Psoas muscle (tissue), 8 donors: Measurements from ENCODE around the gene QPRT. TPM values are rescaled to one million over a fixed set of nuclear protein-coding genes. Genes with fewer than 3 reads are reported as not detected.
"Not testable (repeated sequence)": the region's sequence is repeated elsewhere in the genome, so short reads cannot be mapped to it uniquely, and the experiment has no call there.

Experiments used
- ATAC-seq, 4 donors: fragments of 200-7000 bp; cut with Tn5 transposase; one replicate each; pipeline ENCODE4 v1.9.1; 2020; ENCODE audit warnings: moderate library complexity in 3 of 4, mild to moderate bottlenecking in 2 of 4
- DNase-seq, 2 donors: peaks; one replicate each; pipeline ENCODE4 v3.0.0-alpha.2; 2020
- H3K27ac ChIP-seq: fragments of 200-600 bp; one replicate; pipeline ENCODE4 v1.8.0; 2022
- H3K27me3 ChIP-seq, 3 donors: fragments of 200-600 bp in 1 of 3; one replicate each; pipeline versions ENCODE4 v1.6.1 to v1.8.0; 2013 to 2022; ENCODE audit warnings: low read length in 2 of 3, mild to moderate bottlenecking in 2 of 3, moderate library complexity in 1 of 3; ENCODE audit not compliant: insufficient read depth in 3 of 3
- H3K36me3 ChIP-seq, 2 donors: fragments of 200-600 bp in 1 of 2; one replicate each; pipeline versions ENCODE4 v1.6.1 to v1.8.0; 2013 to 2022; ENCODE audit warnings: low read depth in 1 of 2, mild to moderate bottlenecking in 1 of 2, moderate library complexity in 1 of 2; ENCODE audit not compliant: insufficient read depth in 1 of 2
- H3K4me1 ChIP-seq: fragments of 200-600 bp; one replicate; pipeline ENCODE4 v1.8.0; 2022
- H3K4me3 ChIP-seq: fragments of 200-600 bp; one replicate; pipeline ENCODE4 v1.8.0; 2022; ENCODE audit warnings: mild to moderate bottlenecking
- H3K9me3 ChIP-seq: fragments of 200-600 bp; one replicate; pipeline ENCODE4 v1.8.0; 2022
- CTCF ChIP-seq: fragments of 200-600 bp; IDR thresholded peaks from one replicate; pipeline ENCODE4 v1.8.0; 2022; ENCODE audit warnings: antibody characterized with exemption
- WGBS, 3 donors: extraction: QIAGEN DNeasy Blood & Tissue Kit; methylation state at CpG; one replicate each; pipeline versions ENCODE4 v1.1.6 to v1.1.7; 2013; 5-methylcytosine and 5-hydroxymethylcytosine counted together
- intact Hi-C, 2 donors: fragments of 100-400 bp; cut with DNase I; formaldehyde crosslinking; loops; one replicate each; pipeline versions ENCODE4 v1.11.0 to v1.14.2; 2022
- polyA plus RNA-seq, 3 donors: library from polyadenylated mRNA; stranded (reverse); fragments of 200-250 nt; gene quantifications; one replicate each; pipeline ENCODE4 v1.2.3, GENCODE V29; 2013
- total RNA-seq, 4 donors: library from RNA; stranded (reverse); fragmentation: NEBNext Ultra II Directional in 2 of 4; extraction: Animal tissue kit (Norgen Biotek cat#: 25700) in 2 of 4; gene quantifications; one replicate each; pipeline versions ENCODE4 v1.2.1 to v1.2.4, GENCODE V29; 2021 to 2023
- donor health status: healthy with polysubstance abuse.
- donor health status: DM: no; HTN: no; CAD: no; lungs with moderate emphysema.
- donor health status: Bipolar disorder and iron deficiency.
- donor health status: healthy.
- donor health status: DM: yes; HTN: yes; CAD: no.
- donor health status: DM: no; HTN: no; CAD: no.
- donor health status: DM: no; HTN: no; CAD: no.
- donor health status: DM: yes; HTN: yes; CAD: no.

The QPRT gene
- total and polyA plus RNA-seq, 7 donors: 0.75 to 9.9 (median 2.3) TPM

GRCh38 chr16:29692606-29693005, 13.6 kb downstream of the QPRT start:
- intact Hi-C loops: loop anchor here in 1 of 2 donors (10.0 kb wide), 1 partner anchor 332 kb away; the partner anchor contains the start of gene C16orf92
- H3K27ac ChIP-seq, H3K27me3 ChIP-seq, H3K36me3 ChIP-seq, H3K9me3 ChIP-seq, H3K4me1 ChIP-seq, ATAC-seq, H3K4me3 ChIP-seq: not testable (repeated sequence)
- DNase-seq: peak in 1 of 2 donors; percentile 28
- 95 to 98% (median 97%) methylated on average over 26 of the region's 26 CpGs for WGBS, 3 donors

DNA sequence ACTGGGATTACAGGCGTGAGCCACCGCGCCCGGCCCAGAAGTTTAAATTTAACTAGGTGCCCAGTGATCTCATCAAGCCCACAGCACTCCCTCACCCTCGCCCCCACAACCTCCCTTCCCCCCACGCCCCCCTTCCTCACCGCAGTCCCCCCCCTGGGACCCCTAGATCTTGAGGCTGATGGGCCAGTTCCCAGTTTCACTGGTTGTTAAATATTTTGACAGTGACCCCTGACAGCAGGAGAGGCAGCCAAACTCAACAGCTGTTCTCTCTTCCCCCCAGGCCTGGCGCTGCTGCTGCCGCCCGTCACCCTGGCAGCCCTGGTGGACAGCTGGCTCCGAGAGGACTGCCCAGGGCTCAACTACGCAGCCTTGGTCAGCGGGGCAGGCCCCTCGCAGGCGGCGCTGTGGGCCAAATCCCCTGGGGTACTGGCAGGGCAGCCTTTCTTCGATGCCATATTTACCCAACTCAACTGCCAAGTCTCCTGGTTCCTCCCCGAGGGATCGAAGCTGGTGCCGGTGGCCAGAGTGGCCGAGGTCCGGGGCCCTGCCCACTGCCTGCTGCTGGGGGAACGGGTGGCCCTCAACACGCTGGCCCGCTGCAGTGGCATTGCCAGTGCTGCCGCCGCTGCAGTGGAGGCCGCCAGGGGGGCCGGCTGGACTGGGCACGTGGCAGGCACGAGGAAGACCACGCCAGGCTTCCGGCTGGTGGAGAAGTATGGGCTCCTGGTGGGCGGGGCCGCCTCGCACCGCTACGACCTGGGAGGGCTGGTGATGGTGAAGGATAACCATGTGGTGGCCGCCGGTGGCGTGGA, 15.6 kb downstream of the QPRT start:
- WGBS, 3 donors: 12 to 30% (median 30%) methylated on average over 32 to 41 of the region's 41 CpGs
- ATAC-seq: peak; percentile 93 to 95 (median 95)
- intact Hi-C loops: loop anchor here in 1 of 2 donors (10.0 kb wide), 1 partner anchor 330 kb away; the partner anchor contains the start of gene C16orf92

GRCh38 chr16:29695675-29696074, 16.7 kb downstream of the QPRT start:
- intact Hi-C loops: loop anchor here in 1 of 2 donors (10.0 kb wide), 1 partner anchor 329 kb away; the partner anchor contains the start of gene C16orf92
- not testable (repeated sequence) for H3K4me3 ChIP-seq, H3K4me1 ChIP-seq, H3K36me3 ChIP-seq, ATAC-seq, H3K27me3 ChIP-seq, DNase-seq, H3K9me3 ChIP-seq, H3K27ac ChIP-seq
- 90 to 98% (median 90%) methylated on average over 3 of the region's 3 CpGs for WGBS, 3 donors

More for the DNA sequence above, 15.6 kb downstream of the QPRT start:
- DNase-seq: peak; percentile 58 to 83
- TF ChIP-seq CTCF: no peak
- Histone ChIP-seq H3K27ac (peak overlapping the region; percentile 34), H3K27me3 (no peaks in the 10 kb centered on the region), H3K4me3 (no peak overlapping the region), H3K9me3 (no peaks in the 10 kb centered on the region), H3K36me3 (no peaks in the 10 kb centered on the region), H3K4me1 (no peaks in the 10 kb centered on the region)

DNA sequence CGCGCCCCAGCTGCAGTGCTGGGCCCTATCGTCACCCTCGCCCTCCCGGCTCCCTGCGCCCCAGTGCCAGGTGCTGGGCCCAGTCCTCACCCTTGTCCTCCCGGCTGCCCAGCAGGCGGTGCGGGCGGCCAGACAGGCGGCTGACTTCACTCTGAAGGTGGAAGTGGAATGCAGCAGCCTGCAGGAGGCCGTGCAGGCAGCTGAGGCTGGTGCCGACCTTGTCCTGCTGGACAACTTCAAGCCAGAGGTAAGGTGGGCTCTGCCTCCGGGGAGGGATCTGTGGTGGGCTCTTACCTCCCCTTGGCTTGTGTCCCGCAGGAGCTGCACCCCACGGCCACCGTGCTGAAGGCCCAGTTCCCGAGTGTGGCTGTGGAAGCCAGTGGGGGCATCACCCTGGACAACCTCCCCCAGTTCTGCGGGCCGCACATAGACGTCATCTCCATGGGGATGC, 17.9 kb downstream of the QPRT start:
- TF ChIP-seq CTCF: no peak
- no peaks in the 10 kb centered on the region for H3K27me3 ChIP-seq
- DNase-seq: no peak
- no peaks in the 10 kb centered on the region for H3K36me3 ChIP-seq
- no peaks in the 10 kb centered on the region for H3K9me3 ChIP-seq
- H3K4me1 ChIP-seq: no peaks in the 10 kb centered on the region
- H3K27ac ChIP-seq: no peak overlapping the region
- ATAC-seq: no peak
- WGBS, 3 donors: 91 to 93% (median 92%) methylated on average over 21 of the region's 21 CpGs
- H3K4me3 ChIP-seq: no peak overlapping the region
- intact Hi-C loops: loop anchor here in 1 of 2 donors (10.0 kb wide), 1 partner anchor 328 kb away; the partner anchor contains the start of gene C16orf92

DNA sequence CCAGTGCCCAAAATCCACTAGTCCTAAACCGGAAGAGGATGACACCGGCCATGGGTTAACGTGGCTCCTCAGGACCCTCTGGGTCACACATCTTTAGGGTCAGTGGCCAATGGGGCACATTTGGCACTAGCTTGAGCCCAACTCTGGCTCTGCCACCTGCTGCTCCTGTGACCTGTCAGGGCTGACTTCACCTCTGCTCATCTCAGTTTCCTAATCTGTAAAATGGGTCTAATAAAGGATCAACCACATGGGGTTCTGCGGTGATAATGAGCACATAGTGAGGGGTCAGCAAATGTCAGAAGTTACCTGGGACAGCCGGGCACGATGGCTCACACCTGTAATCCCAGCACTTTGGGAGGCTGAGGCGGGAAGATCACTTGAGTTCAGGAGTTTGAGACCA, 18.4 kb downstream of the QPRT start:
- H3K27ac ChIP-seq: no peak overlapping the region
- H3K36me3 ChIP-seq: no peaks in the 10 kb centered on the region
- H3K27me3 ChIP-seq: no peaks in the 10 kb centered on the region
- intact Hi-C loops: loop anchor here in 1 of 2 donors (10.0 kb wide), 1 partner anchor 327 kb away; the partner anchor contains the start of gene C16orf92
- no peaks in the 10 kb centered on the region for H3K9me3 ChIP-seq
- DNase-seq (no peak), ATAC-seq (no peak)
- TF ChIP-seq CTCF: no peak
- H3K4me3 ChIP-seq: no peak overlapping the region
- WGBS, 3 donors: 96 to 100% (median 99%) methylated on average over 7 of the region's 7 CpGs
- no peaks in the 10 kb centered on the region for H3K4me1 ChIP-seq
